ENCODE data around the gene GATA2.
A peak's percentile ranks its signal among the peaks of the same experiment; 100 is the strongest.

The GATA2 gene

DNA sequence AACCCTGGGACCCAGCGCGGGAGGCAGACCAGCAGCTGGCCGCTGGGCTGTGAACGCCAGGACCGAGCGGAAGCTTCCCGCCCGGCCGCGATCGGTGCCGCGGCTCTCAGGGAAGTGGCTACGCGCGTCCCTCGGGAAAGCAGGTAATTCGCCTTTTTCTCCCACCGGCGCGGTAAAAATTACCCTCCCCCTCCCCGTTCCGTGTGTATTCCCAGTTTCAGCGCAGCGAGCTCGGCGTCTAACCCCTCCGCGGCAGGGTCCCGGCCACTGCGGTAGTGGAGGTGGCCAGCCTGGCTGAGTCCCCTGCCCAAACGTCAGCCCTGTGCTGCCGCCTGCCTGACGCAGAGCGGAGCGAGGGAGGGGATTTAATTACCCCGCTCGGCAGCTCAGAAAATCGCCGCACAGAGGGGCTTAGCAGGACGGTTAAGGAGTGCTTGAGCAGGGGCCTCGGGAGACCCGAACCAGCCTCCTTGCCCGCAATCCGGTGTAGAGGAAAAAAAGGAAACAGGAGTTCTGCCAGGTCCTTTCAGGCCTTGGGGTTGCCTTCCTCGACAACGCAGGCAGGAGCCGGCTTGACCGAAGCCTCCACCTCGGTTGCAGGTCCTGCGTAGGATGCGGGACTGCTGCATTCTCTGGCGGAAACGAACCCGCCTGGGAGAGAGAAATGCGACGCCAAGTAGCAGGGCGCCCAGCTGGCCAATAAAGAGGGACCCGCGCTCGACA, 2.9 kb downstream of the GATA2 start:
- DNase-seq (ENCODE audit: low read depth in 1 of 2, low spot score in 1 of 2), result peak; percentile 57 to 80
- in situ Hi-C loops (cut with HindIII; ENCODE audit: low pct_unique_long_range_greater_than_20kb, low sequenced_read_pairs), result no loop called here
- TF ChIP-seq JUND (IDR thresholded peaks at IDR 0.05; ENCODE audit: low read depth), result no peak

DNA sequence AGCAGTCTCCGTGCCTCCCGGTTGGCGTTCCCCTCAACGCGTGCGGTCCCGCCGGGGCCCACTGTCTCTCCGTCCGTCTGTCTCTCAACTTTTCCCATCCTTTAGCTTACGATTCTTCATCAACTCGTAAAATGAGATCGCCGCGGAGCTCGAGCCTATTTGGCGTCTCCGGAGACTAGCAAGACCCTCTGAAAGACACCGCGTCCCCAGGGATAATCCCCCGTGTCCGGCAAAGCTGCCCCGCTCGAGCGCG, 3.4 kb downstream of the GATA2 start:
- no peak for TF ChIP-seq JUND (IDR thresholded peaks at IDR 0.05; ENCODE audit: low read depth)
- no peak for DNase-seq (ENCODE audit: low read depth in 1 of 2, low spot score in 1 of 2)
- in situ Hi-C loops (cut with HindIII; ENCODE audit: low pct_unique_long_range_greater_than_20kb, low sequenced_read_pairs), result no loop called here

- peak; percentile 71 to 88 for DNase-seq (ENCODE audit: low read depth in 1 of 2, low spot score in 1 of 2)
- in situ Hi-C loops (cut with HindIII; ENCODE audit: low pct_unique_long_range_greater_than_20kb, low sequenced_read_pairs), result no loop called here
- no peak for TF ChIP-seq JUND (IDR thresholded peaks at IDR 0.05; ENCODE audit: low read depth)
These were observed 3.9 kb downstream of the GATA2 start for GRCh38 chr3:128488991-128489673.

DNA sequence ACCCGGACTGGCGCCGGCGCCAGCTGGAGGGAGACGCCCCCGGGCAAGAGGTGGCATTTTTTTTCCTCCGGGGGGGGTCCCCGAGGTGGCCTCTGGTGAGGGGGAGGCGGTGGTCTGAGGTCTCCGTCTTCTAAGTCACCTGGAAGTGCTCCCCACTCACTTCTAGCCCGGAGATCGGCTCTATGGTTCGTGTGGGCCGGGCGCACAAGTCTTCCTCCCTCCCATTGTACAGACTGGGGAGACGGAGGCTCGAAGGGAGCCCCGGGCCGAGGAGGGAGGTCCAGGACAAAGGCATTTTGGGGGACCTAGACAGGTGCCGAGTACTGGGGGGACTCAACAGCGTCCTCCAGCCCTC, 4.4 kb downstream of the GATA2 start:
- no peak for TF ChIP-seq JUND (IDR thresholded peaks at IDR 0.05; ENCODE audit: low read depth)
- in situ Hi-C loops (cut with HindIII; ENCODE audit: low pct_unique_long_range_greater_than_20kb, low sequenced_read_pairs), result no loop called here
- peak; percentile 46 to 70 for DNase-seq (ENCODE audit: low read depth in 1 of 2, low spot score in 1 of 2)

GRCh38 chr3:128487813-128488635, 5.0 kb downstream of the GATA2 start:
- DNase-seq (ENCODE audit: low read depth in 1 of 2, low spot score in 1 of 2), result peak; percentile 93 to 98
- in situ Hi-C loops (cut with HindIII; ENCODE audit: low pct_unique_long_range_greater_than_20kb, low sequenced_read_pairs), result no loop called here
- TF ChIP-seq JUND (IDR thresholded peaks at IDR 0.05; ENCODE audit: low read depth), result no peak

DNA sequence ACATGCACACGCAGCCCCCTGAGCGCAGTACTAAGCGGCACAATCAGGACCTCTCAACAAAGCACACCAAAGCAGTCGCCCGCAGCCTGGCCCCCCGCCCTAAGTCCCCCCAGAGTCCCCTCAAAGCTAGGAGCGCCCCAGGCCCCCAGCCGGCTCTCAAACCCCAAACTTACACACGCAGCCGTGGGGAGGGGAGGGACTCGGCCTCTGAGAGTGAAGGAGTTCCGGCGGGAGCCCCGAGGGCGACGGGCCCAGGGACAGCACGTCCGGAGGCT, 5.5 kb downstream of the GATA2 start:
- no peak for TF ChIP-seq JUND (IDR thresholded peaks at IDR 0.05; ENCODE audit: low read depth)
- in situ Hi-C loops (cut with HindIII; ENCODE audit: low pct_unique_long_range_greater_than_20kb, low sequenced_read_pairs), result no loop called here
- no peak for DNase-seq (ENCODE audit: low read depth in 1 of 2, low spot score in 1 of 2)

GRCh38 chr3:128486681-128487537, 6.1 kb downstream of the GATA2 start:
- no peak for TF ChIP-seq JUND (IDR thresholded peaks at IDR 0.05; ENCODE audit: low read depth)
- in situ Hi-C loops (cut with HindIII; ENCODE audit: low pct_unique_long_range_greater_than_20kb, low sequenced_read_pairs), result no loop called here
- peak; percentile 56 to 63 for DNase-seq (ENCODE audit: low read depth in 1 of 2, low spot score in 1 of 2)

- in situ Hi-C loops (cut with HindIII; ENCODE audit: low pct_unique_long_range_greater_than_20kb, low sequenced_read_pairs), result no loop called here
- DNase-seq (ENCODE audit: low read depth in 1 of 2, low spot score in 1 of 2), result no peak
- no peak for TF ChIP-seq JUND (IDR thresholded peaks at IDR 0.05; ENCODE audit: low read depth)
These were observed 6.8 kb downstream of the GATA2 start for GRCh38 chr3:128486205-128486628.

DNA sequence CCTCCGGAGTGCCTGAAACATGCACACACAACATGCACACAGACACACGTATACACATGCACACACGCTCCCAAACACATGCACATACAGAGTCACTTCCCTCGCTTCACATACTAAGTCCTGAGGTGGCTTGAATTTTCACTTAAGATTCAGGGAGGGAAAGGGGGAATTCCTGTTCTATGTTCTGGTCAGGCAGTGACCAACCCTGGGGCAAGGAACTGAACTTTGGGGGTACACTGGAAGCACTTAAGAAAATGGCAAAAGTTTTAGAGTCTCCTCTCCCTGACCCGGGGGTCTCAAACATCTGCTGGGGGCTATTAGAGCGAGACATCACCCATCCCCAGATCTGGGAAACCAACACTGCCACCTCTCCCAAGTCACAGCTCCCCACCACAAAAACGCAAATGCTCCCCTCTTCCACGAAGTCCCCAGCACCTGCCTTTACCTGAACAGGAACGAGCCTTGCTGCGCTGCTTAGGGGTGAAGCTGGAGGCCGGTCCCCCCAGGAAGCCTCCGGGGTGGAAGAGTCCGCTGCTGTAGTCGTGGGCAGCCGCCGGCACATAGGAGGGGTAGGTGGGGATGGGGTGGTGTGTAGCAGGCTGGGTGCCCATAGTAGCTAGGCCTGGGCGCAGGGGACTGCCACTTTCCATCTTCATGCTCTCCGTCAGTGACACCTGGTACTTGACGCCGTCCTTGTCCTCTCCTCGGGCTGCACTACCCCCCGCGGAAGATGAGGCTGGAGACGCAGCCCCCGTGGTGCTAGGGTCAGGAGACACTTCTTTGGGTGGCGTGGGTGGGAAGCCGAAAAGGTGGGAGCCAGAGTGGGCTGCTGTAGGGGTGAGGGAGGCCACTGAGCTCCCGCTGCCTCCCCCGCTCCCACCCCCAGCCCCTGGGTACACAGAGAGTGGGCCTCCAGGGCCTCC, 7.5 kb downstream of the GATA2 start:
- in situ Hi-C loops (cut with HindIII; ENCODE audit: low pct_unique_long_range_greater_than_20kb, low sequenced_read_pairs), result no loop called here
- TF ChIP-seq JUND (IDR thresholded peaks at IDR 0.05; ENCODE audit: low read depth), result no peak
- no peak for DNase-seq (ENCODE audit: low read depth in 1 of 2, low spot score in 1 of 2)

DNA sequence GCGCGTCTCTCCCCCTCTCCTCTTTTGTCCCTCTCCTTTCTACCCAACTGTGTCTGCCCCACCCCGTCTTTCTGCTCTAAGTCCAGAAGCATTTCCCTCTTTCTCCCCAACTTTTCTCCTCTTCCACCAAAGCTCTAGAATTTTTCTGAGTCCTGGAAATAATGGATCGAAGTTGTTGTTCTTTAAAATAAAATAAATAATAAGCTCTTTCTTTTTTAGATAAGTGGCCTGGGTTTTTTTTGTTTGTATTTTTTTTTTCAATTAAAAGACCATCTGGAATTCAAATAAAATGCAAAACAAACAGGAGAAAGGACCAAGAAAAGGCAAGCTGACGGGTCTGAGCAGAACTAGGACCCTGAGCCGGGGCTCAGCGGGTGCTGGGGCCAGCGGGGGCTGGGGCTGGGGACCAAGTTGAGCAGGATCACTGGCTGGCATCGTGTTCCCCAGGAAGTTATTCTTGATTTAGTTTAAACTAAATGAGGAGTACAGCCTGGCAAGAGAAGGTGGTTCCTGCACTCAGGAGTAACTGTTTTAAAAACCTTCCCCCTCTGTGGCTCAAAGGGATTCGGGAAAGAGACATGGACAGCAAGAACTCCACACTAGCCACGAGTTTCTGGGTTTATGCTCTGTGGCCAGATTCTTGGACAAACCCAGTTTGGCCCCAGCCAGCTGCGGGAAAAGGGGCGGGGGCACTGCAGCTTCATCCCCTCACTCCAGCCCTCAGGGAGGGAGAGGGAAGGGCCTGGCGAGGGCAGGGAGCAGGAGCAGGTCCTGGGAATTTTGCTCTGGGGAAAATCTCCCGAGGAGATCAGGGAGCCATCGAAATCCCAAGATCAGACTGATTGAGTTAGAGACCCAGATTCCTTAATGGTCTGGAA, 8.4 kb downstream of the GATA2 start:
- no peak for TF ChIP-seq JUND (IDR thresholded peaks at IDR 0.05; ENCODE audit: low read depth)
- DNase-seq (ENCODE audit: low read depth in 1 of 2, low spot score in 1 of 2), result no peak
- in situ Hi-C loops (cut with HindIII; ENCODE audit: low pct_unique_long_range_greater_than_20kb, low sequenced_read_pairs), result no loop called here

Measured in T47D (cell line).